Measurements from ENCODE around the gene MAGI1. TPM values are rescaled to one million over a fixed set of nuclear protein-coding genes. Genes with fewer than 3 reads are reported as not detected.

Gene MAGI1
- total and polyA plus RNA-seq, 2 donors (not counting 1 experiment from before 2014, with no cell fraction given), result 0.10 to 0.22 TPM

DNA sequence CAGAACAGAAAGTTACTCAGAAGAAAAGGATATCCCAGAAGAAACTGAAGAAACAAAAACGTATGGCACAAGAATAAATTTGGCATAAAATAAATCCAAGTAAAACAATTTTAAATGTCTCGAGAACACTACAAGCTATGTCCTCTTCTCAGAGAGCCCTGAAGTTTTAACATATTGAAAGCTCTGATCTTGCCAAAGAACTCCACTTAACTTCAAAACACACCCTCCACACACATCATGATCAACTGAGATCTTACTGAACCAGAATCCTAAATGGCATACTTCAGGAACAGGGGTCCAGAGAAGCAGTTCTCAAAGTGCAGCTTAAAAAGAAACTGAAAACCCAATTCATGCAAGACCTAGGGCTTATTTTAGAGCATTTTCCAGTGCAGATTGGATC lies 194.3 kb downstream of the MAGI1 start:
- no peaks in the 10 kb centered on the region for H3K27me3 Mint-ChIP-seq
- ChIA-PET CTCF (no interaction called here), POLR2A (no interaction called here)
- intact Hi-C loops (cut with micrococcal nuclease), result no loop called here
- WGBS (ENCODE audit: insufficient coverage), result 100% methylated on average over 1 of the region's 2 CpGs
- Histone ChIP-seq H3K9me3 (ENCODE audit: control extremely low read depth in 1 of 3, control insufficient read depth in 2 of 3, insufficient read depth in 1 of 3, low read length in 2 of 3) (no peaks in the 10 kb centered on the region), H3K4me2 (replicated peaks; ENCODE audit: low read depth, low read length, poor library complexity, severe bottlenecking) (no peak overlapping the region), H3K79me2 (ENCODE audit: control insufficient read depth, insufficient read depth, low read length) (no peaks in the 10 kb centered on the region), H4K20me1 (ENCODE audit: control insufficient read depth, insufficient read depth, low read length, poor library complexity, severe bottlenecking) (no peaks in the 10 kb centered on the region), H3K27me3 (replicated peaks in 1 of 4; ENCODE audit: control extremely low read depth in 1 of 4, control insufficient read depth in 3 of 4, insufficient read depth in 4 of 4, low read length in 3 of 4) (peaks cover 0 to 3% (median 0%) of the 10 kb centered on the region in 4 experiments), H3K36me3 (replicated peaks in 1 of 2; ENCODE audit: control extremely low read depth in 1 of 2, control insufficient read depth in 1 of 2, extremely low read depth in 1 of 2, insufficient read depth in 2 of 2, low read length in 1 of 2) (no peaks in the 10 kb centered on the region), H3K4me1 (ENCODE audit: control insufficient read depth in 2 of 2, insufficient read depth in 2 of 2, low read length in 2 of 2) (no peaks in the 10 kb centered on the region), H3K9ac (ENCODE audit: low read length) (no peak overlapping the region), H3K27ac (ENCODE audit: low read length in 2 of 2) (no peak overlapping the region), H3K4me3 (ENCODE audit: control extremely low read depth in 1 of 5, extremely low read depth in 1 of 5, insufficient read depth in 1 of 5, low read depth in 2 of 5, low read length in 4 of 5) (no peak overlapping the region), H2AFZ (ENCODE audit: insufficient read depth, low read depth, low read length, poor library complexity, severe bottlenecking) (no peak overlapping the region)
- DNase-seq (no peak), ATAC-seq (ENCODE audit: low read depth) (no peak)
- H3K4me3 Mint-ChIP-seq, result no peak overlapping the region
- H3K27ac Mint-ChIP-seq, result no peak overlapping the region
- no peaks in the 10 kb centered on the region for H3K9me3 Mint-ChIP-seq (ENCODE audit: insufficient read depth)
- TF ChIP-seq EZH2 (IDR thresholded peaks at IDR 0.05; ENCODE audit: borderline replicate concordance, insufficient read depth, low read depth, low read length, poor library complexity, severe bottlenecking) (no peak), CTCF (IDR thresholded peaks at IDR 0.05) (no peak)
- no peaks in the 10 kb centered on the region for H3K4me1 Mint-ChIP-seq

DNA sequence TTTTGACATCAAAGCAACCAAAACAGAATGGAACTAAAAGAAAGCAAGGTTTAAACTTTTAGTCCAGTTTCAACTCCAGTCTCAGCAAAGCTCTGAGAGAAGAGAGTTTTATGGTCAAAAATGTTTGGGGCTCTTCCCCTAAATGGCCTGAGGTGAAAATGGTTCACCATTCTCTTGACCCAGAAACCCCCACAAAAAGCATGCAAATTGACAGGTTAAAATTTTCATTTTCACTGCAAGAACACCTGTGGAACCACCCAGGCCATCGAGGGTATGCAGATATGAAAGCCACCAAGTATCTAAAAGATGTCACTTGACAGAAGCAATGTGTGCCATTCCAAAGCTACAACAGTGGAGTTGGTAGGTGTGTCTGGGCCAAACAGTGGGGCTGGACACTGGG lies 195.0 kb downstream of the MAGI1 start:
- Histone ChIP-seq H3K79me2 (ENCODE audit: control insufficient read depth, insufficient read depth, low read length) (no peaks in the 10 kb centered on the region), H3K27ac (ENCODE audit: low read length in 2 of 2) (no peak overlapping the region), H3K4me2 (replicated peaks; ENCODE audit: low read depth, low read length, poor library complexity, severe bottlenecking) (no peak overlapping the region), H4K20me1 (ENCODE audit: control insufficient read depth, insufficient read depth, low read length, poor library complexity, severe bottlenecking) (no peaks in the 10 kb centered on the region), H3K4me1 (ENCODE audit: control insufficient read depth in 2 of 2, insufficient read depth in 2 of 2, low read length in 2 of 2) (no peaks in the 10 kb centered on the region), H3K9me3 (ENCODE audit: control extremely low read depth in 1 of 3, control insufficient read depth in 2 of 3, insufficient read depth in 1 of 3, low read length in 2 of 3) (no peaks in the 10 kb centered on the region), H3K27me3 (replicated peaks in 1 of 4; ENCODE audit: control extremely low read depth in 1 of 4, control insufficient read depth in 3 of 4, insufficient read depth in 4 of 4, low read length in 3 of 4) (peaks cover 0 to 3% (median 0%) of the 10 kb centered on the region in 4 experiments), H3K4me3 (ENCODE audit: control extremely low read depth in 1 of 5, extremely low read depth in 1 of 5, insufficient read depth in 1 of 5, low read depth in 2 of 5, low read length in 4 of 5) (no peak overlapping the region), H2AFZ (ENCODE audit: insufficient read depth, low read depth, low read length, poor library complexity, severe bottlenecking) (no peak overlapping the region), H3K36me3 (replicated peaks in 1 of 2; ENCODE audit: control extremely low read depth in 1 of 2, control insufficient read depth in 1 of 2, extremely low read depth in 1 of 2, insufficient read depth in 2 of 2, low read length in 1 of 2) (no peaks in the 10 kb centered on the region), H3K9ac (ENCODE audit: low read length) (no peak overlapping the region)
- CTCF ChIA-PET, result no interaction called here
- no peak overlapping the region for H3K4me3 Mint-ChIP-seq
- no peak overlapping the region for H3K27ac Mint-ChIP-seq
- POLR2A ChIA-PET, result no interaction called here
- DNase-seq, result no peak
- no peaks in the 10 kb centered on the region for H3K4me1 Mint-ChIP-seq
- no CpG with 5 or more reads among the region's 1 CpG for WGBS (ENCODE audit: insufficient coverage)
- intact Hi-C loops (cut with micrococcal nuclease), result no loop called here
- no peak for ATAC-seq (ENCODE audit: low read depth)
- H3K9me3 Mint-ChIP-seq (ENCODE audit: insufficient read depth), result no peaks in the 10 kb centered on the region
- H3K27me3 Mint-ChIP-seq, result no peaks in the 10 kb centered on the region
- TF ChIP-seq CTCF (IDR thresholded peaks at IDR 0.05) (no peak), EZH2 (IDR thresholded peaks at IDR 0.05; ENCODE audit: borderline replicate concordance, insufficient read depth, low read depth, low read length, poor library complexity, severe bottlenecking) (no peak)
